Occipital lobe (tissue), 2 donors: ENCODE results near the gene RBMY1J. TPM values are rescaled to one million over a fixed set of nuclear protein-coding genes. Genes with fewer than 3 reads are reported as not detected.
"Not testable (repeated sequence)": the region's sequence is repeated elsewhere in the genome, so short reads cannot be mapped to it uniquely, and the experiment has no call there.

Source experiments
- DNase-seq: peaks from one replicate; lab custom pipeline; 2025; lab: John Stamatoyannopoulos, UW
- total RNA-seq: library from RNA; depleted of rRNA; stranded (reverse); fragments of >200 nt; gene quantifications from one replicate; pipeline ENCODE4 v1.2.3, GENCODE V29; 2014

Gene RBMY1J
- not detected for total RNA-seq

- DNase-seq: not testable (repeated sequence)
These were observed at the start of gene RBMY1J for GRCh38 chrY:22403110-22403509. Gene RBMY1J, plus strand, starts transcription at chrY:22403410. Its CDS starts 2,038 bp downstream, at chrY:22405448.

- DNase-seq: no peak
These were observed 35.8 kb upstream of the RBMY1J start for GRCh38 chrY:22367416-22367815.

- DNase-seq: no peak
These were observed 32.6 kb upstream of the RBMY1J start for GRCh38 chrY:22370623-22371022.

- DNase-seq: no peak
These were observed 29.7 kb upstream of the RBMY1J start for GRCh38 chrY:22373494-22373893.

- not testable (repeated sequence) for DNase-seq
These were observed 41.6 kb downstream of the RBMY1J start for GRCh38 chrY:22444718-22445396.

- DNase-seq: not testable (repeated sequence)
These were observed 52.3 kb downstream of the RBMY1J start for GRCh38 chrY:22455522-22455921.

- not testable (repeated sequence) for DNase-seq
These were observed 58.8 kb downstream of the RBMY1J start for GRCh38 chrY:22461962-22462361.

Other genes with a start within 250 kb of the RBMY1J start
- gene RBMY1F, start 220.5 kb upstream of the RBMY1J start, total RNA-seq: not detected